Measurements from ENCODE around the gene PTPN6.
"Not testable (repeated sequence)": the region's sequence is repeated elsewhere in the genome, so short reads cannot be mapped to it uniquely, and the experiment has no call there.

The PTPN6 gene

GRCh38 chr12:6950811-6951540, at the start of gene PTPN6:
Gene PTPN6 (plus strand): TSS chr12:6951356. CDS start chr12:6951513, 157 bp downstream.
- TF ChIP-seq CTCF (IDR thresholded peaks at IDR 0.05; ENCODE audit: unreplicated experiment in 3 of 3): no peak
- no peak within 1 kb of the TSS for H3K27ac Mint-ChIP-seq
- H3K4me3 Mint-ChIP-seq: no peak within 1 kb of the TSS
- H3K27me3 Mint-ChIP-seq (ENCODE audit: low read depth): peaks cover 4% of the 10 kb centered on the region
- no peaks in the 10 kb centered on the region for H3K9me3 Mint-ChIP-seq
- no peaks in the 10 kb centered on the region for H3K36me3 Mint-ChIP-seq (ENCODE audit: low read depth)
- peaks cover 16% of the 10 kb centered on the region for H3K4me1 Mint-ChIP-seq

- Mint-ChIP-seq H3K27ac (no peak overlapping the region), H3K9me3 (no peaks in the 10 kb centered on the region), H3K4me1 (peaks cover 4% of the 10 kb centered on the region), H3K27me3 (ENCODE audit: low read depth) (no peaks in the 10 kb centered on the region), H3K4me3 (no peak overlapping the region), H3K36me3 (ENCODE audit: low read depth) (no peaks in the 10 kb centered on the region)
- no peak for TF ChIP-seq CTCF (IDR thresholded peaks at IDR 0.05; ENCODE audit: unreplicated experiment in 3 of 3)
Measured at GRCh38 chr12:6902448-6902847, 48.7 kb upstream of the PTPN6 start.

GRCh38 chr12:6903722-6904121, 47.4 kb upstream of the PTPN6 start:
- Mint-ChIP-seq H3K27me3 (ENCODE audit: low read depth) (no peaks in the 10 kb centered on the region), H3K9me3 (no peaks in the 10 kb centered on the region), H3K27ac (no peak overlapping the region), H3K4me1 (peaks cover 4% of the 10 kb centered on the region), H3K4me3 (no peak overlapping the region), H3K36me3 (ENCODE audit: low read depth) (no peaks in the 10 kb centered on the region)
- no peak for TF ChIP-seq CTCF (IDR thresholded peaks at IDR 0.05; ENCODE audit: unreplicated experiment in 3 of 3)

- H3K27ac Mint-ChIP-seq: no peak within 1 kb of the TSS
- H3K36me3 Mint-ChIP-seq (ENCODE audit: low read depth): no peaks in the 10 kb centered on the region
- H3K9me3 Mint-ChIP-seq: no peaks in the 10 kb centered on the region
- no peak for TF ChIP-seq CTCF (IDR thresholded peaks at IDR 0.05; ENCODE audit: unreplicated experiment in 3 of 3)
- peaks cover 4% of the 10 kb centered on the region for H3K4me1 Mint-ChIP-seq
- no peak within 1 kb of the TSS for H3K4me3 Mint-ChIP-seq
- no peaks in the 10 kb centered on the region for H3K27me3 Mint-ChIP-seq (ENCODE audit: low read depth)
Measured at GRCh38 chr12:6904280-6905276, 46.6 kb upstream of the PTPN6 start, which contains the start of gene LRRC23. Gene LRRC23 (plus strand): TSS chr12:6904822. CDS start chr12:6905634, 812 bp downstream.

GRCh38 chr12:6905414-6906040, 45.6 kb upstream of the PTPN6 start:
- peaks cover 4% of the 10 kb centered on the region for H3K4me1 Mint-ChIP-seq

GRCh38 chr12:6908141-6908540, 43.0 kb upstream of the PTPN6 start:
- H3K4me3 Mint-ChIP-seq; H3K27ac Mint-ChIP-seq; H3K36me3 Mint-ChIP-seq (ENCODE audit: low read depth); H3K4me1 Mint-ChIP-seq; H3K9me3 Mint-ChIP-seq: not testable (repeated sequence)
- H3K27me3 Mint-ChIP-seq (ENCODE audit: low read depth): peaks cover 17% of the 10 kb centered on the region

More at GRCh38 chr12:6905414-6906040, 45.6 kb upstream of the PTPN6 start:
- H3K36me3 Mint-ChIP-seq (ENCODE audit: low read depth): no peaks in the 10 kb centered on the region
- H3K4me3 Mint-ChIP-seq: no peak overlapping the region
- no peak overlapping the region for H3K27ac Mint-ChIP-seq
- no peak for TF ChIP-seq CTCF (IDR thresholded peaks at IDR 0.05; ENCODE audit: unreplicated experiment in 3 of 3)
- no peaks in the 10 kb centered on the region for H3K9me3 Mint-ChIP-seq
- no peaks in the 10 kb centered on the region for H3K27me3 Mint-ChIP-seq (ENCODE audit: low read depth)
